Gastrocnemius medialis (tissue), 4 donors: Measurements from ENCODE around the gene GUCY2D. TPM values are rescaled to one million over a fixed set of nuclear protein-coding genes. Genes with fewer than 3 reads are reported as not detected.

Experiments used
- ATAC-seq, 2 donors: fragments of 150-250 bp; one replicate each; pipeline ENCODE4 v1.9.1; 2016
- DNase-seq, 2 donors: peaks; one replicate each; pipeline ENCODE4 v3.0.0-alpha.2; 2019
- H3K27ac ChIP-seq, 4 donors: fragments of 200-600 bp; sonication (generic); 1 replicate in 1 of 4; 2 replicates in 3 of 4; pipeline ENCODE4 v1.5.1; 2016 to 2018; ENCODE audit warnings: mild to moderate bottlenecking in 2 of 4, moderate library complexity in 1 of 4
- H3K27me3 ChIP-seq, 3 donors: fragments of 200-600 bp; sonication (generic) in 2 of 3; 1 replicate in 1 of 3; 2 replicates in 2 of 3; pipeline versions ENCODE4 v1.5.1 to v1.6.0; 2016 to 2019; ENCODE audit warnings: mild to moderate bottlenecking in 1 of 3, moderate library complexity in 1 of 3
- H3K36me3 ChIP-seq, 2 donors: fragments of 200-600 bp; sonication (generic) in 1 of 2; one replicate each; pipeline ENCODE4 v1.5.1; 2017 to 2018
- H3K4me1 ChIP-seq, 2 donors: fragments of 200-600 bp; sonication (generic) in 1 of 2; one replicate each; pipeline ENCODE4 v1.5.1; 2016 to 2017; ENCODE audit warnings: mild to moderate bottlenecking in 2 of 2
- H3K4me3 ChIP-seq, 4 donors: fragments of 200-600 bp; sonication (generic) in 3 of 4; 1 replicate in 1 of 4; 2 replicates in 3 of 4; pipeline ENCODE4 v1.5.1; 2016 to 2019; ENCODE audit warnings: mild to moderate bottlenecking in 2 of 4
- H3K9me3 ChIP-seq, 3 donors: fragments of 200-600 bp; sonication (generic) in 2 of 3; 1 replicate in 1 of 3; 2 replicates in 2 of 3; pipeline ENCODE4 v1.5.1; 2016 to 2019
- POLR2A ChIP-seq, 2 donors: fragments of 450-650 bp; IDR thresholded peaks; one replicate each; pipeline ENCODE4 v1.6.1; 2017; ENCODE audit warnings: antibody characterized with exemption in 2 of 2, mild to moderate bottlenecking in 2 of 2, moderate library complexity in 2 of 2
- in situ Hi-C, 4 donors: fragments of 200-750 bp; cut with MboI; loops; one replicate each; pipeline versions ENCODE4 v1.15.0 to v1.8.0; 2017; ENCODE audit warnings: low sequenced_read_pairs in 4 of 4
- intact Hi-C: fragments of 100-400 bp; cut with DNase I; formaldehyde crosslinking; loops from one replicate; pipeline ENCODE4 v1.15.1; 2023; ENCODE audit warnings: low total_unique reads
- total RNA-seq, 4 donors: library from RNA; depleted of rRNA; stranded (reverse); fragments of >200 nt; gene quantifications; one replicate each; pipeline versions ENCODE4 v1.1.0 to v1.2.3, GENCODE V29; 2016
- TF ChIP-seq, protein P1 (sequence below), 5 experiments: fragments of 450-650 bp in 3 of 5; fragments of 200-600 bp in 2 of 5; sonication (generic) in 2 of 5; IDR thresholded peaks in 4 of 5; conservative IDR thresholded peaks in 1 of 5; 1 replicate in 4 of 5; 2 replicates in 1 of 5; pipeline ENCODE4 v1.5.1; 2016 to 2019; ENCODE audit warnings: antibody characterized with exemption in 5 of 5, mild to moderate bottlenecking in 3 of 5, moderate library complexity in 3 of 5

GUCY2D gene
- total RNA-seq, 4 donors from 2014 or later: not detected

- Histone ChIP-seq H3K4me3 (no peak overlapping the region), H3K27me3 (no peaks in the 10 kb centered on the region), H3K9me3 (no peaks in the 10 kb centered on the region), H3K27ac (no peak overlapping the region), H3K36me3 (no peaks in the 10 kb centered on the region), H3K4me1 (no peaks in the 10 kb centered on the region)
- TF ChIP-seq POLR2A (IDR thresholded peaks at IDR 0.05): no peak
- TF ChIP-seq, protein P1, sequence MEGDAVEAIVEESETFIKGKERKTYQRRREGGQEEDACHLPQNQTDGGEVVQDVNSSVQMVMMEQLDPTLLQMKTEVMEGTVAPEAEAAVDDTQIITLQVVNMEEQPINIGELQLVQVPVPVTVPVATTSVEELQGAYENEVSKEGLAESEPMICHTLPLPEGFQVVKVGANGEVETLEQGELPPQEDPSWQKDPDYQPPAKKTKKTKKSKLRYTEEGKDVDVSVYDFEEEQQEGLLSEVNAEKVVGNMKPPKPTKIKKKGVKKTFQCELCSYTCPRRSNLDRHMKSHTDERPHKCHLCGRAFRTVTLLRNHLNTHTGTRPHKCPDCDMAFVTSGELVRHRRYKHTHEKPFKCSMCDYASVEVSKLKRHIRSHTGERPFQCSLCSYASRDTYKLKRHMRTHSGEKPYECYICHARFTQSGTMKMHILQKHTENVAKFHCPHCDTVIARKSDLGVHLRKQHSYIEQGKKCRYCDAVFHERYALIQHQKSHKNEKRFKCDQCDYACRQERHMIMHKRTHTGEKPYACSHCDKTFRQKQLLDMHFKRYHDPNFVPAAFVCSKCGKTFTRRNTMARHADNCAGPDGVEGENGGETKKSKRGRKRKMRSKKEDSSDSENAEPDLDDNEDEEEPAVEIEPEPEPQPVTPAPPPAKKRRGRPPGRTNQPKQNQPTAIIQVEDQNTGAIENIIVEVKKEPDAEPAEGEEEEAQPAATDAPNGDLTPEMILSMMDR (IDR thresholded peaks at IDR 0.05 in 4 of 5, conservative IDR thresholded peaks at IDR 0.05 in 1 of 5): no peak
- in situ Hi-C loops (no loop called here), intact Hi-C loops (loop anchor here (10.0 kb wide), 2 partner anchors 168 to 308 kb away; partner anchors contain the start of gene CHD3)
- DNase-seq: no peak
- ATAC-seq: no peak
Measured at GRCh38 chr17:8052256-8053252, 50.1 kb downstream of the GUCY2D start.

DNA sequence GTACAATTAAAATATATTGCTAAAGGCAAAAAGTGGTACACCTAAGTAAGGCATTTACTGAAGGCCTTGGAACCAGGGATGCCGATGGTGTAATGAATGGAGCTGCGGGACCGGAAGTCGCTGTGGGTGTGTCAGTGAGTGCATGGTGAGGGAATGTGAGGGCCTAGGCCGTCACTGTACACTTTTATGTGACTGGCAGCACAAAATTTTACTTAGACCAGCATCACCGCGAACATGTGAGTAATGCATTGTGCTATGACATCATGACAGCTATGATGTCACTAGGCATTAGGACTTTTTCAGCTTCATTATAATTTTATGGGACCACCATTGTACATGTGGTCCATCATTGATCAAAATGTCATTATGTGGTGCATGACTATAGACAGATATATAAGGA is 51.2 kb downstream of the GUCY2D start:
- intact Hi-C loops: loop anchor here (10.0 kb wide), 2 partner anchors 169 to 309 kb away; partner anchors contain the start of gene CHD3
- Histone ChIP-seq H3K36me3 (no peaks in the 10 kb centered on the region), H3K27me3 (peaks cover 0 to 8% (median 6%) of the 10 kb centered on the region in 3 donors), H3K4me1 (no peaks in the 10 kb centered on the region), H3K9me3 (no peaks in the 10 kb centered on the region), H3K4me3 (no peak overlapping the region), H3K27ac (no peak overlapping the region)
- no peak for DNase-seq
- TF ChIP-seq, protein P1 (IDR thresholded peaks at IDR 0.05 in 4 of 5, conservative IDR thresholded peaks at IDR 0.05 in 1 of 5): no peak
- TF ChIP-seq POLR2A (IDR thresholded peaks at IDR 0.05): no peak
- ATAC-seq: no peak
- in situ Hi-C loops: no loop called here

GRCh38 chr17:8055851-8056231 is 53.4 kb downstream of the GUCY2D start:
- Histone ChIP-seq H3K27me3 (peaks cover 6 to 24% (median 21%) of the 10 kb centered on the region in 3 donors), H3K9me3 (no peaks in the 10 kb centered on the region), H3K27ac (no peak overlapping the region), H3K36me3 (no peaks in the 10 kb centered on the region), H3K4me3 (no peak overlapping the region), H3K4me1 (no peaks in the 10 kb centered on the region)
- DNase-seq: no peak
- no peak for TF ChIP-seq POLR2A (IDR thresholded peaks at IDR 0.05)
- TF ChIP-seq, protein P1 (IDR thresholded peaks at IDR 0.05 in 4 of 5, conservative IDR thresholded peaks at IDR 0.05 in 1 of 5): no peak
- intact Hi-C loops: loop anchor here (5.0 to 10.0 kb wide), 5 partner anchors 69 to 311 kb away; partner anchors contain the start of gene CHD3
- in situ Hi-C loops: no loop called here
- ATAC-seq: no peak

DNA sequence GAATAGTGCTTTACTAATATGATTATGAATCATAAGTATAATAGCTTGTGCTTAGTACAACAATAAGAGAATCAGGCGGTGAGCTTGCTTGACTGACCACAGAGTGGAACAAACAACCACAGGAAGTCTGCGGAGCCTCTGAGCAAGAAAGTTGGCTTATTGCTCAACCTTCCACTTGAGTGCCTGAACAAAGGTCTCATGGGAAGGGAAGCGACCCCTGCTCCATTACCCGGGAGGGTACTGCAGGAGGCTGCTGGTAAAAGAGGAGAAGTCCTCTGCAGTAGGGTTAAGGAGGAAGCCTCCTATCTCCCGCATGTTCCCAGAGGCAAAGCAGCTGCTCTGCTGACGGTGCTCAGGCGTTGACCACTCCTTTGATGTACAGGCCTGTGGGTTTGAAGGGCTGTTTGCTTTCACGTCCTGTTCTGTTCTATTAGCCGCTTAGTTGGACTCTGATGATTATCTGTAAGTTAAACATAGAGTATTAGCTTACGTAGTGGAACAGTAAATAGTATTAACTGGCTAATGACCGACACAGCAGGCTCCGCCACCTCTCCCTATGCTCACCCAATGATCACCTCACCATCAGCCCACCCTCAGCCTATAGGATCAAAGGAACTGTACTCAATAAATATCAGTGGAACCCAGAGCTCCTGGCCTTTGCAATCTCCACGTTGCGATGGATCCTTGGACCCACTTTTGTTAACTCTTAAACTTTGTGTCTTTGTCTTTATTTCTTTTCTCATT is 54.0 kb downstream of the GUCY2D start:
- intact Hi-C loops: loop anchor here (5.0 to 10.0 kb wide), 5 partner anchors 69 to 312 kb away; partner anchors contain the start of gene CHD3
- in situ Hi-C loops: no loop called here

More for the DNA sequence above, 54.0 kb downstream of the GUCY2D start:
- Histone ChIP-seq H3K9me3 (no peaks in the 10 kb centered on the region), H3K27ac (no peak overlapping the region), H3K27me3 (peaks cover 12 to 30% (median 27%) of the 10 kb centered on the region in 3 donors), H3K4me3 (no peak overlapping the region), H3K36me3 (no peaks in the 10 kb centered on the region), H3K4me1 (no peaks in the 10 kb centered on the region)
- ATAC-seq (no peak), DNase-seq (peak; percentile 16 to 42)
- TF ChIP-seq, protein P1 (IDR thresholded peaks at IDR 0.05 in 4 of 5, conservative IDR thresholded peaks at IDR 0.05 in 1 of 5): no peak
- no peak for TF ChIP-seq POLR2A (IDR thresholded peaks at IDR 0.05)
